ENCODE data around the gene KDM3B. TPM values are rescaled to one million over a fixed set of nuclear protein-coding genes. Genes with fewer than 3 reads are reported as not detected.

Gene KDM3B
- total and polyA plus RNA-seq, 9 donors: 38.8 to 79.0 (median 70.1) TPM

DNA sequence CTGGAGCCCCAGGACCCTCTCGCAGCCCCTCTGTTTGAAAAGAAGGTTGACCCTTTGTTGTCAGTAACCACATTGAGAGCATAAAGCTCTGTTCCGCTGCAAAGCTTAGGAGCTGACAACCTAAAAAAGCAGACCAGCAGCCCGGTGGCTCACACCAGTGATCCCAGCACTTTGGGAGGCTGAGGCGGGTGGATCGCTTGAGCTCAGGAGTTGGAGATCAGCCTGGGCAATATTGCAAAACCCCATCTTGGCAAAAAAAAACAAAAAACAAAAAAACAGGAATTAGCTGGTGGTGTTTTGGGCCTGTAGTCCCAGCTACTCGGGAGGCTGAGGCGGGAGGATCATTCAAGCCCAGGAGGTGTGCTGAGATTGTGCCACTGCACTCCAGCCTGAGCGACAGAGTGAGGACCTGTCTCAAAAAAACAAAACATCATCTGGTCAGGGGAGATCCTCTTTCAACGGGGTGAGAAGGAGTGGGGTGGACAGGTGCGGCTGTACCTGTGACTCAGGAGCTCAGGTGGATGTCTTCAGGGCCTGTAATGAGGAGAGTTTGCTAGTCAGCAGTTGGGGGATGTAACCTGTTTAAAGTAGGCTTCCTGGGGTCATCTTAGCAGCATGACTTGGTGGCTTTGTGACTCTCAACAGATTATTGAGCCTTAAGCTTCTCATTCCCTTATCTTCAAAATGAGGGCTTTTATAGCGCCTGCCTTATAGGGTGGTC lies 85.7 kb downstream of the KDM3B start:
- Histone ChIP-seq H3K27ac (no peak overlapping the region), H3K9me3 (no peaks in the 10 kb centered on the region), H3K4me3 (peak overlapping the region; percentile 29), H3K36me3 (no peaks in the 10 kb centered on the region), H3K4me1 (ENCODE audit: insufficient read depth) (peaks cover 3% of the 10 kb centered on the region), H3K27me3 (no peaks in the 10 kb centered on the region)
- WGBS, 3 donors: 63 to 70% (median 69%) methylated on average over 11 of the region's 11 CpGs
- intact Hi-C loops (cut with DNase I): no loop called here
- DNase-seq: no peak
- TF ChIP-seq EP300 (IDR thresholded peaks at IDR 0.05) (no peak), POLR2A (IDR thresholded peaks at IDR 0.05) (no peak)
- TF ChIP-seq, protein P1, sequence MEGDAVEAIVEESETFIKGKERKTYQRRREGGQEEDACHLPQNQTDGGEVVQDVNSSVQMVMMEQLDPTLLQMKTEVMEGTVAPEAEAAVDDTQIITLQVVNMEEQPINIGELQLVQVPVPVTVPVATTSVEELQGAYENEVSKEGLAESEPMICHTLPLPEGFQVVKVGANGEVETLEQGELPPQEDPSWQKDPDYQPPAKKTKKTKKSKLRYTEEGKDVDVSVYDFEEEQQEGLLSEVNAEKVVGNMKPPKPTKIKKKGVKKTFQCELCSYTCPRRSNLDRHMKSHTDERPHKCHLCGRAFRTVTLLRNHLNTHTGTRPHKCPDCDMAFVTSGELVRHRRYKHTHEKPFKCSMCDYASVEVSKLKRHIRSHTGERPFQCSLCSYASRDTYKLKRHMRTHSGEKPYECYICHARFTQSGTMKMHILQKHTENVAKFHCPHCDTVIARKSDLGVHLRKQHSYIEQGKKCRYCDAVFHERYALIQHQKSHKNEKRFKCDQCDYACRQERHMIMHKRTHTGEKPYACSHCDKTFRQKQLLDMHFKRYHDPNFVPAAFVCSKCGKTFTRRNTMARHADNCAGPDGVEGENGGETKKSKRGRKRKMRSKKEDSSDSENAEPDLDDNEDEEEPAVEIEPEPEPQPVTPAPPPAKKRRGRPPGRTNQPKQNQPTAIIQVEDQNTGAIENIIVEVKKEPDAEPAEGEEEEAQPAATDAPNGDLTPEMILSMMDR (IDR thresholded peaks at IDR 0.05): no peak

DNA sequence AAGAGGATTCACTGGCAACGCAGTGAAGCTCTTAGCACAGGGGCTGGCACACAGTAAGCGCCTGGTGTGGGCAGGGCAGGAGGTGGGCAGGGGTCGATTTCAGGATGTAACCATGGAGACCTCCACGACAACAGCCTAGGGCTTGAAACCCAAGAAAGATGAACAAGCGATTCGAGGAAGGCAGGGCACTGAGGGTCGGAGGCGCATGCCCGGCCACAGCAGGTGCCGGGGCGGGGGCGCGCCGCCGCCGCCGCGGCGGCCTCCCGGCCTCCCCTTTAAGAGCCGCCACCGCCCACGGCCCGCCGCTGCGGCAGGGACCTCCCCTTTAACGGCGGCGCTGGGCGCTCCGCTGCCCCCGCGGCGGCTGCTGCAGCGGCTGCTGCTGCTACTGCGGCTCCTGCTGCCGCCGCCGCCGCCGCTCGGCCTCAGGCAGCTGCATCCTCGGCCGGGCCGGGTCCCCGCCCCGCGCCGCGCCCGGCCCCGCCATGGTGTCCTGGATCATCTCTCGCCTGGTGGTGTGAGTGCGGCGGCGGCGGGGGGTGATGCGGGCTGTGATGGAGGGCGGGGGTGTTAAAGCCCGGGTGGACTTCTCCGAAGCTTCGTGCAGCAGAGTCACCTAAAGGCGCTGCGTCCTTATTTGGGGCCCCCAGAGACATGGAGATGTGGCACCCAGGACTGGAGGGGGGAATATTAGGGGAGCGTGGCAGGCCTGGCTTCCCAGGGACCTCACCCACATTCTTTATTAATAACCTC lies 86.4 kb downstream of the KDM3B start, which contains the start of gene REEP2:
TSS of gene REEP2 (plus strand) at position 334 of the 753 bp plus-strand sequence. CDS start at position 486, 152 bp downstream.
- Histone ChIP-seq H3K4me3 (peak within 1 kb of the TSS; percentile 29), H3K9me3 (no peaks in the 10 kb centered on the region), H3K27ac (no peak within 1 kb of the TSS), H3K36me3 (no peaks in the 10 kb centered on the region), H3K4me1 (ENCODE audit: insufficient read depth) (peaks cover 3% of the 10 kb centered on the region), H3K27me3 (no peaks in the 10 kb centered on the region)
- 0 to 1% (median 1%) methylated on average over 50 to 65 of the region's 65 CpGs for WGBS, 3 donors
- peak in 4 of 5 donors; percentile 35 to 66 (median 55) for DNase-seq
- intact Hi-C loops (cut with DNase I): no loop called here
- TF ChIP-seq POLR2A (IDR thresholded peaks at IDR 0.05) (no peak), EP300 (IDR thresholded peaks at IDR 0.05) (no peak)
- TF ChIP-seq, protein P1 (IDR thresholded peaks at IDR 0.05): no peak

DNA sequence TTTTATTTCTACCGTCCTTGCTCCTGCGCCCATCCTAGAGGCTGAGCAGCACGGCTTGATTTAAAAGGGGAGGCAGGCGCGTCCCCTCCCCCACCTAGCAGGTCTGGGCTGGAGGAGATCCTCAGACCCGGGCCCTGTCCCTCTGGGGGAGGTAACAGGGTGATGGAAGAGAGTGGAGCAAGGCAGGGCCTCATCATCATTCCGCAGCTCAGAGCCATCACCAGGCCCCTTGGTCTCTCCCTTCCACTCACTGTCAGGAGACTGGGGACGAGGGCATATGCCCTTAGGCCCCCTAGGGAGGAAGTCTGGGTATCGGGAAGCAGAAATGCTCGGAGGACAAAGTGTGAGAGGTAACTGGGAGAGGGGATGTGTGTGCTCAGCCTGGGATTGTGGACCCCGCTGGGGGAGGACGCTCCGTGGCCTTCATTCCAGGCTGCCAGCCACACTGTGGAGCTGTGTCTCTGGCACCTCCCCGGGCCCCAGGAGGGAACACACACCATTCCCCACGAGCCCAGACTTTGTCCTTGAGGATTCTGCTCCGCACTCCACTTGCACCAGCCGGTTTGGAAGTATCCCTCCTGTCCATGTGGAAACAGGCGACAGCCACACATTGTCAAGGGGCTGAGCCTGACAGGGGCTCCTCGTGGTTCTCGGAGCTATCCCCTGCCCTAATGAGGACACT lies 87.1 kb downstream of the KDM3B start:
- TF ChIP-seq POLR2A (IDR thresholded peaks at IDR 0.05) (no peak), EP300 (IDR thresholded peaks at IDR 0.05) (no peak)
- TF ChIP-seq, protein P1 (IDR thresholded peaks at IDR 0.05): no peak
- intact Hi-C loops (cut with DNase I): no loop called here
- peaks cover 3% of the 10 kb centered on the region for H3K4me1 ChIP-seq (ENCODE audit: insufficient read depth)
- H3K27ac ChIP-seq: no peak overlapping the region
- H3K27me3 ChIP-seq: no peaks in the 10 kb centered on the region
- DNase-seq: peak in 3 of 5 donors; percentile 36 to 43 (median 40)
- H3K4me3 ChIP-seq: peak overlapping the region; percentile 29
- no peaks in the 10 kb centered on the region for H3K9me3 ChIP-seq
- H3K36me3 ChIP-seq: no peaks in the 10 kb centered on the region
- WGBS, 3 donors: 23 to 26% (median 23%) methylated on average over 19 to 20 of the region's 20 CpGs

Measured in ovary (tissue), 9 donors.